ENCODE data around the gene GHITM.

Gene GHITM

DNA sequence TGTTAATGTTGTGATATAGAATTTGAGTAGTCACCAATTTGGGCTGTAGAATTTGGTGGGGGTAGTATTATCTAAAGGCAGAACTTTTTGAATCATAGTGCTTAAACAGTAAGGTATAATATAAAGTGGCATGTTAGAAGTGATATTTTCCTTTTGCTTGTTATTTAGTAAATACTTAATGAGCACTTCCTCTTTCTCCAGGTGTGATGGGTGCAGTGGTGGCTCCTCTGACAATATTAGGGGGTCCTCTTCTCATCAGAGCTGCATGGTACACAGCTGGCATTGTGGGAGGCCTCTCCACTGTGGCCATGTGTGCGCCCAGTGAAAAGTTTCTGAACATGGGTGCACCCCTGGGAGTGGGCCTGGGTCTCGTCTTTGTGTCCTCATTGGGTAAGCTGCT, 10.5 kb downstream of the GHITM start:
- in situ Hi-C loops (cut with HindIII; ENCODE audit: low sequenced_read_pairs), result no loop called here
- H3K4me3 ChIP-seq (ENCODE audit: low read depth, low read length), result no peak overlapping the region
- TF ChIP-seq CTCF (IDR thresholded peaks at IDR 0.05; ENCODE audit: low read depth, low read length), result no peak
- DNase-seq (ENCODE audit: low read depth, low spot score), result no peak

- DNase-seq (ENCODE audit: low read depth, low spot score), result no peak
- TF ChIP-seq CTCF (IDR thresholded peaks at IDR 0.05; ENCODE audit: low read depth, low read length), result no peak
- H3K4me3 ChIP-seq (ENCODE audit: low read depth, low read length), result no peak overlapping the region
- in situ Hi-C loops (cut with HindIII; ENCODE audit: low sequenced_read_pairs), result no loop called here
Measured at GRCh38 chr10:84152769-84153168, 13.5 kb downstream of the GHITM start.

GRCh38 chr10:84155521-84155920, 16.2 kb downstream of the GHITM start:
- no peak for DNase-seq (ENCODE audit: low read depth, low spot score)
- in situ Hi-C loops (cut with HindIII; ENCODE audit: low sequenced_read_pairs), result no loop called here
- TF ChIP-seq CTCF (IDR thresholded peaks at IDR 0.05; ENCODE audit: low read depth, low read length), result no peak
- H3K4me3 ChIP-seq (ENCODE audit: low read depth, low read length), result no peak overlapping the region

DNA sequence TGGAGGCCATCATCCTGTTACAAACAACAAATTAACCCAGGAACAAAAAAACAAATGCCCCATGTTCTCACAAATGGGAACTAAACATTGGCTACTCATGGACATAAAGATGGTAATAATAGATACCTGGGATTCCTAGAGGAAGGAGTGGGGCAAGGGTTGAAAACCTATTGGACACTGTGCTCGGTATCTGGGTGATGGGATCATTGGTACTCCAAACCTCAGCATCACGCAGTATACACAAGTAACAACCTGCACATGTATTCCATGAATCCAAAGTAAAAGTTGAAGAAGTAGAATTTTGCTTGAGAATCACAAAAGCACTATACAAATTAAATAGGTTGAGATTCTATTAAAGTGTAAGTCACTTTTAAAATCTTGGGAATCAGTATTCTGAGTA, 16.7 kb downstream of the GHITM start:
- in situ Hi-C loops (cut with HindIII; ENCODE audit: low sequenced_read_pairs), result no loop called here
- no peak for DNase-seq (ENCODE audit: low read depth, low spot score)
- H3K4me3 ChIP-seq (ENCODE audit: low read depth, low read length), result no peak overlapping the region
- no peak for TF ChIP-seq CTCF (IDR thresholded peaks at IDR 0.05; ENCODE audit: low read depth, low read length)

DNA sequence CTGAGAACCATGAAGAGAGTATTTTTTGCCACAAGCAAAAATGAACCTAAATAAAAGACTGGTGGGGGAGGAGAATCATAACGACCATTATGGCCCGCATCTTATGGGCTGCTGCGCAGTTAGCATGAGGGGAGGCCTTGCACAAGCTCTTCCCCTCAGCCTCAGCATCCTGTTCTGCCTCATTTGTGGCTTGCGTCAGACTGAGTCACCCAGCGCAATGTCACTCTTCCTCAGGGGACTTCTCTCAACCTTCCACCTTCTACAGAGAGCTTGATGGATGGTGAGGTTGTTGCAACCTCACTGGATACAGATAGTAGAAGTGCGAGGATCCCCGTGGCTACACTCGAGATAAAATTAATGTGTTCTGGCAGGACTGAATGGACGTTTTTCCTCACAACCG, 17.5 kb downstream of the GHITM start:
- no peak for DNase-seq (ENCODE audit: low read depth, low spot score)
- in situ Hi-C loops (cut with HindIII; ENCODE audit: low sequenced_read_pairs), result no loop called here
- no peak for TF ChIP-seq CTCF (IDR thresholded peaks at IDR 0.05; ENCODE audit: low read depth, low read length)
- H3K4me3 ChIP-seq (ENCODE audit: low read depth, low read length), result no peak overlapping the region

DNA sequence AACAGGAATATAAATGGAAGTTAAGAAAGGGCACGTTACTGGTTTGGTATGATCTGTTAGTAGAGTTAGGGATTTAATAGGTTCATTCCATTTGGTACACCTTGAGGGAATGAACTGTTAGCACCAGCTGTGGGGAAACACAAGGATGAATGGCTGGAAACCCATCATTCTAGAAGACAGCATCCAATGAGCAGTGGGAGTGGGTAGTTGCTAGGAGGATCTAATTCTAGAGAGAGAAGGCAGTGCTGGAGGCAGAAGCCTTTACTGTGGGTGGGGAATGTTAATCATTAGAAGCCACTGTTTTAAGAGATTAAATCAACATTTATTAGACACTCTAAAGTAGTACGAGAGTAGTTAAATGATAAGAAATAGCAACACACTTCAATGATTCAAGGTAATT, 18.8 kb downstream of the GHITM start:
- no peak for TF ChIP-seq CTCF (IDR thresholded peaks at IDR 0.05; ENCODE audit: low read depth, low read length)
- in situ Hi-C loops (cut with HindIII; ENCODE audit: low sequenced_read_pairs), result no loop called here
- no peak for DNase-seq (ENCODE audit: low read depth, low spot score)
- no peak overlapping the region for H3K4me3 ChIP-seq (ENCODE audit: low read depth, low read length)

DNA sequence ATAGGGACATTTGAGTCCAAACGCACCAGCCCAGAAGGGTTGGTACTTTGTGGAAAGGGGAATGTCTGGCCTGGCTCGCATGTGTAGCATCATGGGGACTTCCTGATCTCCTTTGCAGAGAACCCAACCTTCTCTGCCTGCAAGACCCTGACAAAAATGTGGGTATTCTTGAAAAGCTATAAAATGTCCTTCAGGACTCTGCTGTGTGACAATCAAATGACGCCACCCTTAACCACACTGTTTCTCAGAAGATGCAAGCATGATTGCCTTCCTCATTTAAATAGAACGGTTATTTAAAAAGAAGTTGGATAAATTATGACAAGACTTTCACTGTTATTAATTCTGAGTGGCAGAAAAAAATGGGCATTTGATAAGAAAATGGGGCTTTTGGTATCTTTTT, 19.2 kb downstream of the GHITM start:
- DNase-seq (ENCODE audit: low read depth, low spot score), result no peak
- in situ Hi-C loops (cut with HindIII; ENCODE audit: low sequenced_read_pairs), result no loop called here
- no peak for TF ChIP-seq CTCF (IDR thresholded peaks at IDR 0.05; ENCODE audit: low read depth, low read length)
- H3K4me3 ChIP-seq (ENCODE audit: low read depth, low read length), result no peak overlapping the region

All from astrocyte of the spinal cord (primary cell).